HL-60/S4 treated with phorbol 12-myristate 13-acetate at 8.2 ng/mL for 4 days and 3 days (cell line): ENCODE data around the gene DAB1.

Experiments
- in situ Hi-C: fragments of 300-500 bp; cut with MboI; formaldehyde crosslinking; loops from 2 replicates; pipeline ENCODE4 v1.15.0; 2022; ENCODE audit warnings: low sequenced_read_pairs

DAB1 gene

GRCh38 chr1:57279909-57280666, 143.8 kb downstream of the DAB1 start:
- in situ Hi-C loops = no loop called here

DNA sequence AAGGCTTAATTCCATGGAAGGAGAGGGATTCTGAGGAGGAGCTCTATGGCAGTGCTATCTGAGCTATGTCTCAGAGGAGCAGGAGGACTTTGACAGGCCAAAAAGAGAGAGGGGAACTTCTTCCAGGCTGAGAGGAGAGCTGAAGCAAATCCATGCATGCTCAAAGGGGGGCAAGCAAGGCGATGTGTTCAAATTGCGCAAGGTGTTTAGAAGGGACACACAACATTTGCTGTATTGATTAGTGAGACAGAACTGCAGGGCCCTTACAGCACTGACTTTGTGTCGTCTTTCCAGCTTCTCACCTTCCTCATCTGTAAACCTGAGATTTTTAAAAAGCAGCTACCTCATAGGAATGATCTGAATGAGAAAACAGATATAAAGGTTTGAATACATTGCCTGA, 145.3 kb downstream of the DAB1 start:
- in situ Hi-C loops = no loop called here

DNA sequence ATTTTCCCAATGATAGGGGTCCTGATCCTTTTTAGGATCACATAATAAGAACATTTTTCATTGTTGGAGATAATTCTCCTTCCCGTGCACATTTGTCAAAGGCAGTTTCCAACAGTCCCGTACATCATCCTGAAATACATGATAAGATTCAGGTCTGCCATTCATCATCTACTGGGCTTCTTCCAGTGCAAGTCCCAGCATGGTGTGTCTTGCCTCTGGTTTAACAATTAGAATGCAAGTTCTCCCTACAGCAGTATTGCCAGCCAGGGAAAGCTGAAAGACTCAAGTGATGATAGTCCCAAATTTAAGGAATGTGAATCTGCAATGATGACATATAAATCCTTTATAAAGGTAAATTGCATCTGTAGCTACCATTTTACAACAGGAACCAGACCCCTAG, 146.2 kb downstream of the DAB1 start:
- in situ Hi-C loops = no loop called here

DNA sequence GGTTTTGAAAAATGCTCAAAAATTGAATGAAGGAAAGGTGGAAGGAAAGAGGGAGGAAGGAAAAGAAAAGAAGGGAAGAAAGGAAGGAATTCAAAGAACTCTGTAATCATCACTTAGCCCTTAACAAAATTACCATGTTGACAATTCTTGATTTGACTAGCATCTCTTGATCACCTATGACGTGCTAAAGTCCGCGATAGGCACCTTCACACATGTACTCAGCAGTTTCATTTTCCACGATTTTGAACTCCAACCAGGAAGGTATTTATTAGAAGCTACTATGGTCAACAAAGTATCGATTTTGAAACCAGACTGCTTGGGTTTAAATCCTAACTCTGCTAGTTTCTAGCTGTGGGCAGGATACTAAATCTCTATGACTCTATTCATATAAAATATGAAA, 146.9 kb downstream of the DAB1 start:
- in situ Hi-C loops = no loop called here

GRCh38 chr1:57272601-57273000, 151.3 kb downstream of the DAB1 start:
- in situ Hi-C loops = no loop called here

- in situ Hi-C loops = no loop called here
Measured at GRCh38 chr1:57272150-57272549, 151.7 kb downstream of the DAB1 start.

DNA sequence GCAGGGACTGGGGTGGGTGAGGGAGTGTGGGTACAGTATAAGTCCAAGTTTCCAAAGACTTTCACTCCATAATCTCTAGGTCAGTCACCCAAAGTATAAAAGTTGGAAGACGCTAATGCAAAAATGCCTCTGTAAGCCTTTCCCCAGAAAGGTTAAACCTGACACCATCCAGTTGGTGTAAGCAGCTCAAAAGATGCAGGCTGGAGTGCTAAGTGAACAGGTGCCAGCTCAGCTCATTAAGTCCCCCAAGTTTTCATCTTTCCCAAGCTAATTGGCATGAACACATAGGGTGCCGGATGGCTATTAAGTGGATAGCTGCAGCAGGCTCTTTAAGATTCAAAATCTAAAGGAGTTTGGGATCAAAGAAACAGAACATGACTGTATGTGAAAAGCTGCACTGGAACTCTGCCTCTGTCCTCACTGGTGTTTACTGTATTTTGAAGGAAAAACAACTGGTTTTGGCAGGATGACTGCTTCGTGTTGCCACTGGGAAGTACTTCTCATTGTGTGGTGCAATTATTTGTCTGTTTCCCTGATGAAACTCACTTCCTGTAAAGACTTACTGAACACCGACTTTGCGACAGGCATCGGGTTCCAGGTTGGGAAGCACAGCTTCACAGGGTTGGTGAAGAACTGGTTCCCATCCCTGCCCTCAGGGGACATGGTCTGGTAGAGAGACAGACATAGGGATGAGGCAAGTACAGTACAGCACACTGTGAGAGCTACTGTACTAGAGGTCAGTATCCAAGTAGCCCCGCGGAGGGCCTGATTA, 152.7 kb downstream of the DAB1 start:
- in situ Hi-C loops = no loop called here

GRCh38 chr1:57269630-57270225, 154.1 kb downstream of the DAB1 start:
- in situ Hi-C loops = no loop called here

DNA sequence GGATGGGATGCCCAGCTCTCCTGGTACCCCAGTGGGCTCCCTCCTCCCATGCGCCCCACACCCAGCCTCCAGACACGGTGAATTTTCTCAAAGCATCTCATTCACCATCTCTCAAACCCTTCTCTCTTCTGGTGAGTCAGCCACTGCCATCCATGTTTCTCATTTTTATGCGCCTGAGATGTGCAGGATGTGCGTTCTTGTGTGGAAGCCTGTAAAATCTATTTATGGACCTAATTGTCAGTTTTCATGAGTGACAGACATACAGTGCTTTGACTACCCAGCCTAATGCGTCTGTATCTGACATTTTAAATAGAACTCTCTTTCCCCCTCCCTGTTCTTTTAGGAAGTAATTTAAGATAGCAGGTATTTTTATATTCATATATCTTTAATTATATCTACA, 158.8 kb downstream of the DAB1 start:
- in situ Hi-C loops = no loop called here

- in situ Hi-C loops = no loop called here
Measured at GRCh38 chr1:57262472-57262871, 161.4 kb downstream of the DAB1 start.

DNA sequence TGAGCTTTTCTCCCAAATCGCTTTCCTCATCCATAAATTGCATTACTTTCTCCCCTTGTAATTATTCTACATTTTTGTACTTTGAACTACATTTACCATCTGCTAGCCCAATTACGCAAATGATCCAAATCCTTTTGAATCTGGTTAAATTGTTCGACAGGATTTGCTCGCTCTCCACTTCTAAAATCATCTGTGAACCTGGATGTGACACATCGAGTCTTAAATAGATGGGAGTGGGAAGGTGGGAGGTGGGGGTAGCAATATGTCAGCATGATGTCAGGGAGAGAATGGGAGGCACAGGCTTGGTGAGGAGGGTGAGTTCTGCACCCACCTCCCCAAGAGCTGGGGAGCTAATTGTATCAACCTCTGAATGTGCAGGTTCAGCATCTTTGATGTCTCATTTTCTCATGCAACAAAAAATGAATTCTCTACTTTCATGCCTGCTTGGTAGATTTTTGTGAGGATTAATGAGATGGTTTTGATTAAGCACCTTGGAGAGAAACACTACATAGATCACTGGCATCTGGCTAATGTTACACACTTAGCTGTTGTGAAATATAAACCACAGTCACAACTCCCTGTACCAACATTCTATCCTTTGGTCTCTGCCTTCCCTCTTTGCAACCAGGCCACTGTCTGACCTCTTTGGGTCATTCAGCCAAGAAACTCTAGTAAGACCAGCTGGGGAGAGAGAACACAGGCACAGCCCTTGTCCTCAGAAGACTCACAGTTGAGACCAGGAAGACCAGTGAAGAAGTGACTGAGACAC, 165.1 kb downstream of the DAB1 start:
- in situ Hi-C loops = no loop called here

- in situ Hi-C loops = no loop called here
Measured at GRCh38 chr1:57255945-57256344, 167.9 kb downstream of the DAB1 start.

DNA sequence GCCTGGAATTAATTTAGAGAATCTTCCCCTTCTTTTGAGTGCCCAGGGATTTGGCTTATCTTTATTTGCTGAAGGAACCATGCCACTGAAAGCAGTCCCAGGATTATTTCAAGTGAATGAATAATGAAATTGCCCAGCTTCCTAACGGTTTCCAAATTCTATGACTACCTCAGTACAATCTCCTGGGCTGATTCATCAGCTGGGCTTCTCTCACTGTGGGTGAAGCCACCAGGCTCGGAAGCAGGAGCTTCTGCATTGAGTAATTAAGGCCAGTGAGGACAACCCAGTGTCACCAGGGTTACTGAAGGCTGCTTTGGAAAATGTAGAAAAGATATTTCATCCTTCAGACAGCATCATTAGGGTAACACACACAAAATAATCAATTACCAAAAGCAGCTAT, 169.8 kb downstream of the DAB1 start:
- in situ Hi-C loops = no loop called here

DNA sequence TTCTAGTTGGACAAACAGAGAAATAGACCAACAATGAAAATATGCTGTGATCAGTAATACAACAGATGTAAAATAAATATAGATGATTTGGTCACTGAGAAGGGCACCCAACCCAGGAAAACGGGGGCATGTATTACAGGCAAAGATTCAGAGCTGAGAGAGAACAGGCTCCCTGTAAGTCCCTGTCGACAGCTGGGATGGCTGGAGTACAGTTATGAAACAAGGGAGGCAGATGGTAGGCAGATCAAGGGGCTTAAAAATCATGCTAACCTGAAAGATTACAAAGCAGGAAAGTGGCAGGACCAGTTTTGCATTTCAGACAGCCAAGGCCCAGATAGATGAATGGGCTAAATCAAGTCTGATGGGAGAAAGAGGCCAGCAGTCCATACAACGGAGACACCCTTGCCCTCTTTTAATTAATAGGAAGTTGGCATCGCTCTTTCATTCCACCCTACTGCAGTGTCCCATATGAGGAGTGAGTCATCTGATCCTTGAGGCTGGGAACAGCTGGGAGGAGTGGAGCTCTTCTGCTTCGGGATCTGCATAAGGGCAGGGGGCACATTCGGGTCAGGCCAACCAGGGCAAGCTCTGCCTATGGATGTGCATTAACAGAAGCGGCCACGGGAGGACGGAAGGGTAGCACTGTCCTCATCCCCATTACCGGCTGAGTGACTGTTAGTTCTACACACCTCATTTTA, 171.1 kb downstream of the DAB1 start:
- in situ Hi-C loops = no loop called here

DNA sequence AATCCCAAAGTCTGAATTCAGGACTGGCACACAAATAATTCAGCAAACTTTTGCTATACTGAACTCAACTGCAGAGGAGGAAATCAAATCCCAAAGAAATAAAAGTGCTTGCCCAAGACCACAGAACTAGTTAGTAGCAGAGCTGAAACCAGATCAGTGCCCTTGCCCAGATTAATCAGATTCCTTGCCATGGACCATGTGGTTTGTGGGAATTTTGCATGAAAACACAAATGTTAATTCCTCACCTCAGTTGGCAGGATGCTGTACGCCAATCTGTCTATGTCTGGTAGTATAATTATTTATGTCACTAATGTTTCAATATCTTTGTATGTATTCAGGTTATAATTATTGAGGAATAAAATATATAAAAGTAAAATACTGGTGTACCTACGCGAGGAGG, 173.8 kb downstream of the DAB1 start:
- in situ Hi-C loops = no loop called here

DNA sequence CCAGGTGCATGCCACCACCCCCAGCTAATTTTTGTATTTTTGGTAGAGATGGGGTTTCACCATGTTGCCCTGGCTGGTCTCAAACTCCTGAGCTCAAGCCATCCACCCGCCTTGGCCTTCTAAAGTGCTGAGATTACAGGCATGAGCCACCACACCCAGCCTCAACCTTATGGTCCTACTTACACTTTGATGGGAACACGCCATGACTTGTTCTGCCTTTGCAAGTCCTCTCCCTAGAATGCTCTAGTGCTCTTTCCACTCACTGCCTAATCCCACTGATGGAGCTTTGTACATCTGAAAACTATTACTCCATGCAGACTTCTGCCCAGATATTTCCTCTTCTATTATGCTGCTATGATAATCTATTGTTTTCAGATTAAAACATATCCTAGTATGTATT, 174.3 kb downstream of the DAB1 start:
- in situ Hi-C loops = no loop called here

GRCh38 chr1:57248830-57249229, 175.0 kb downstream of the DAB1 start:
- in situ Hi-C loops = no loop called here

DNA sequence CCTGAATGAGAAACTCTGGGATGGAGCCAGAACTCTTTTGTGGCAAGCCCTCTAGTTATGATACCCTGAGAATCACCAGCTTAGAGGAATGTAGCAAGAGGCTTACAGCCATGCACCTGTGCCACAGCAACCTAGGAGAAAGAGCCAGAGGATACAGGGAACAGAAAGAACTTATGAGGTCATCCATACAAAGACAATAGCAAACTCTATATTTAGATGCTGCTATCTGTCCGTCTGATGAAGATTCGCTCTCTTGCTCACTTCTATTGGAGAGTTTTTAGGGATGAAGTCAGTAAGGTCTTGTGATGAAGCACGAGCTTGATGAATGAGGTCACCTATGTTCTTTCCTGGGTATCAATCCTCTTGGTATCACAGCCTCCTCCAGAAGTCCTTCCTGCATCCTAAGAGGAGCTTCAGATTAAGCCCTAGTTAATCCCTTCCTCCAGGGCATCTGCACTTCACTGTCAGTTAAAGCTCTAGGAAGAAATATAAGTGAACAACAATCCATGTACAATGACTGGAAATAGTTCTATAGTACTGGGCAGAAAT, 185.6 kb downstream of the DAB1 start:
- in situ Hi-C loops = no loop called here

DNA sequence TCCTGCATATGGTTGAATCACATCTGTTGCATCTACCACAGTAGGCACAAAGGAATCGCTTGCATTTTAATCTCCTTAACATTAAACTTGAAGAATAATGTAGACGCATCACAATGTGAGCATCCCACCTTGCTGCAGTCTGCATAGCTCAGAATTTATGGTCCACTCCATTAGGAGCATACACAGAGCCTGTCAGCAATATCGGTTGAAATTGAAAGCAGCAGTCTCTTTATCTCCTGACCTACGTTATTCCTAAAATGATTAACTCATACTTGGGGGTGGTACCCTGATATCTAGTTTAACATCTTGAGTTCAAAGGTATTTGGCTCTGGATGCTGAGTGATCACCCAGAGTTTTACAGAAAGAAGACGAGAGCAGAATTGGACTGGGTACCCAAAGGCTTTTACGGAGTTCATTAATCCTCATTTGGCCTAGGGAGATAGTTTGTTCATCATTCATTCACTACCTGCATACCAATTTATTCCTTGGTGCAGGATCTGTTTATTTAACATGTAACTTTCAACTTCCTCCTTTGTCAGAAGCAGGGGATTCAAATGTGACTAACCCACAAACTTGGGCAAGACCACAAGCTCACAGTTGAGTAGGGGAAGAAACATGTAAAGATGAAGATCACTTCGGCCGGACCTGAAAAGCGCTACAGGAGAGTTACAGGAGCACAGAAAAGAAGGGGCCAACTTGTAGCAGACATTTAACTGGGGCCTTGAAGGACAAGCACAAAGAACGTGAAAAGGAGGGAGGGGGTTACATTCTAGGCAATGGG, 187.9 kb downstream of the DAB1 start:
- in situ Hi-C loops = no loop called here

- in situ Hi-C loops = no loop called here
Measured at GRCh38 chr1:57234459-57234858, 189.4 kb downstream of the DAB1 start.
